Keratinocyte (primary cell): ENCODE measurements around the gene CLDN22.

Experiments used
- CTCF ChIP-seq, 3 experiments: IDR thresholded peaks in 1 of 3; conservative IDR thresholded peaks in 1 of 3; optimal IDR thresholded peaks in 1 of 3; 2 replicates in 2 of 3; 3 replicates in 1 of 3; pipeline versions ENCODE3 to v1.5.1; 2011; ENCODE audit warnings: low read length in 3 of 3, mild to moderate bottlenecking in 3 of 3, moderate library complexity in 2 of 3, control low read depth in 1 of 3, inconsistent platforms in 1 of 3; ENCODE audit not compliant: insufficient read depth in 2 of 3; ENCODE audit errors: extremely low read depth in 1 of 3
- EZH2 ChIP-seq: IDR thresholded peaks from one replicate; pipeline ENCODE4 v1.6.1; 2012; ENCODE audit warnings: inconsistent platforms, mild to moderate bottlenecking, low read length, moderate library complexity

- TF ChIP-seq EZH2 (no peak), CTCF (optimal IDR thresholded peaks at IDR 0.05 in 1 of 3, IDR thresholded peaks at IDR 0.05 in 1 of 3, conservative IDR thresholded peaks at IDR 0.05 in 1 of 3; ENCODE audit: extremely low read depth in 1 of 3, insufficient read depth in 2 of 3, low read length in 3 of 3) (no peak)
Observed at GRCh38 chr4:183333983-183334382, 13.9 kb upstream of the CLDN22 start.
